Right lobe of liver (tissue), 4 donors: ENCODE measurements around the gene ZNF189.

Experiments used
- CTCF ChIP-seq, 4 donors: fragments of 200-600 bp in 3 of 4; fragments of 450-650 bp in 1 of 4; IDR thresholded peaks; one replicate each; pipeline versions ENCODE4 v1.5.1 to v1.8.0; 2016 to 2022; ENCODE audit warnings: antibody characterized with exemption in 4 of 4, mild to moderate bottlenecking in 2 of 4
- POLR2A ChIP-seq: fragments of 450-650 bp; IDR thresholded peaks from one replicate; pipeline ENCODE4 v1.6.1; 2017; ENCODE audit warnings: antibody characterized with exemption, mild to moderate bottlenecking
- donor health status: DM: no; HTN: no; CAD: no.
- donor health status: DM: no; HTN: no; CAD: no.
- donor health status: DM: no; HTN: yes; CAD: no.

DNA sequence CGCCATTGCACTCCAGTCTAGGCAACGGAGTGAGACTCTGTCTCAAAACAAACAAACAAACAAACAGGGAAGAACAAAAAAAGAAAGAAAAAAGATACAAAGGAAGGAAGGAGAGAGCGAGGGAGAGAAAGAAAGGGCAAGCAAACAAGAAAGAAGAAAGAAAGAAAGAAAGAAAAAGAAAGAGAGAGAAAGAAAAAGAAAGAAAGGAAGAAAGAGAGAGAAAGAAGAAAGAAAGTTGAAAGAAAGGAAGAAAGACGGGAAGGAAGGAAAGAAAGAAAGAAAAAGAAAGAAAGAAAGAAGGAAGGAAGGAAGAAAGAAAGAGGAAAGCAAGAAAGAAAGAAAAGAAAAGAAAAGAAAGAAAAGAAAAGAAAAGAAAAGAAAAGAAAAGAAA is 50.0 kb downstream of the ZNF189 start:
- TF ChIP-seq CTCF (IDR thresholded peaks at IDR 0.05) (no peak), POLR2A (no peak)
